GM18508 (cell line): ENCODE data around the gene ARSI.

Source experiments
- ATAC-seq: cut with Tn5 transposase; IDR thresholded peaks from one replicate; pipeline ENCODE4 v1.9.1; 2021; ENCODE audit warnings: moderate number of reproducible peaks; ENCODE audit not compliant: insufficient read depth, unreplicated experiment

ARSI gene

GRCh38 chr5:150328515-150328914, 25.8 kb upstream of the ARSI start:
- no peak for ATAC-seq

DNA sequence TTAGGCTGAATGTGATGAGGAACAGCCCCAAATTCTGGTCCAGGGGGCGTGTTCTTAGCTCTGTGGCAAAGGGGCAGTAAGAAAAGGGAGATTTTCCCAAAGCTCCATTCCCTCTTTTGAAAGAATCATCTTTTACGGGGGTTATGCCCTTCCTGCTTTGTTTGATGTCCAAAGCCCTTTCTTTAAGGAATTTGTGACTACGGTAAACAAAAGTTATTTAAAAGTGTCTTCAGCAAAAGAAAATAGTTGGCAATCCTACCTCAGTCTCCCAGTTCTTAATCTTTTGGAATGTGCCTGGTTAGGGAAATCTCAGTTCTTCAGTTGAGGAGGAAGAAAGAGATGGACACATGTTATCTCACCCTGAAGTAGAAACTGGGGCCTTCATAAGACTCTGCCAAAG, 24.4 kb upstream of the ARSI start:
- no peak for ATAC-seq

DNA sequence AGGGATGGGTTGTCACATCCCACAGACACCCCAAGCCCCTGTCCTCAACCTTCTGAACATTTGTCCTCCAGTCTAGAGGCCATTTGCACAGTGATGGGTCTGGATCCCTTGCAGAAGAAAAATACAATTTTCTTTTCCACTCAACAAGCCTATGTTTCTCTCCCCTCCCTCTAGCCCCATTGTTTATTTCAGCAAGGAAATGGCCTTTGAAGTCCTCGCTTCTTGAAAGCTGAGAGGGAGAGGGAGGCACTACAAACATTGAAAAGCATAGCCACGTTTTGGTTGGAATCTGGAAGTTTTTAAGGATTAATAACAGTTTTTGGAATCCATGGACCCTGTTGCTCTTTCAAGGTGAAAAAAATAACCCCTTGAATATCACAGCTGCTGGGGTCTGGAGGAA, 24.0 kb upstream of the ARSI start:
- no peak for ATAC-seq

DNA sequence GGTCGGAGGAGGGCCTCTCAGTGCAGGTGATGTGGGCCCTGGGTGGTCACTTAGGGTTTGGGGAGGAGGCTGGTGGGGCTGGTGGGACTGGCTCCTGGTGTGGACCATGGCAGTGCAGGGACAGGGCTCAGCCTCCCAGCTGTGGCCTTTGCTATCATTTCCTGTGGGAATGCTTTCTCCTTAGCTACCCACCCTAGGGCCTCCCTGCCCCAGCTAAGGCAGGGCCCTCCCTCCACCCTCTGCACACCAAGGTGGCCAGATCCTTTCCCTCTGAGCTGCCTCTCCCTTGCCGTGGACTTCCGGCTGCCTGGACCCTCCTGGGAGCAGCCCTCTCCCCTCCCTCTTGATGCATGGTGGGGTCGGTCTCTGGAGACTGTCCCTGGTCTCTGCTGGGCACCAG, 22.7 kb upstream of the ARSI start:
- no peak for ATAC-seq

DNA sequence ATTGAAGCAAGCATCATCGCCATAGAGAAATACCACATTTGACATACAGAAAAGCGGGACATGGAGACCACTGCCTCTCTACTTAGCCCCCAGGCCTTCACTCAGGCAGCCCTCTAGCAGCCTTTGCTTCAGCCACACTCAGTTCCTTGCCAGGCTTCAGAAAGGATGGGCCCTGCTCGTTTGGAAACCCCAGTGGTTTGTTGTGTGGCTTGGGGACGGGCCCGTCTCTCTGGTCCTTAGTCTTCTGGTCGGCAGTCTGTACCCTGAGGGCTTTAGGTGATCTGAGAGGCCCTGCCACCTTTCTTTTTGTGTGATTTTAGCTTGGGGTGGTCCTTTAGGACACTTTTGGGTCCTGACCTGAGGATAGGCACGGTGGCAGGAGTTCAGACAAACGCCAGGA, 21.1 kb upstream of the ARSI start:
- ATAC-seq = no peak

GRCh38 chr5:150323092-150323491, 20.4 kb upstream of the ARSI start:
- ATAC-seq = no peak

- no peak for ATAC-seq
Measured at GRCh38 chr5:150322202-150322601, 19.5 kb upstream of the ARSI start.

DNA sequence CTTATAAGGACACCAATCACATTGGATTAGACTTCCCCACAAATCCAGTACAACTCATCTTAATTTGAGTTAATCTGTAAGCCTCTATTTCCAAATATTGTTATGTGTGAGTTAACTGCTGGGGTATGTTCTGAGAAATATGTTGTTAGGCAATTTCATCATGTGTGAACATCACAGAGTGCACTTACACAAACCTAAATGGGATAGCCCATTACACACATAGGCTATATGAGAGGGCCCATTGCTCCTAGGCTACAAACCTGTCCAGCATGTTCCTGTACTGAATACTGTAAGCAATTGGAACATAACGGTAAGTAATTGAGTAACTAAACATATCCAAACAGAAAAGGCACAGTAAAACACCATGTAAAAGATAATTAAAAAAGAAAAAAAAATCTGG, 19.1 kb upstream of the ARSI start:
- no peak for ATAC-seq

- ATAC-seq = no peak
Measured at GRCh38 chr5:150321211-150321610, 18.5 kb upstream of the ARSI start.

DNA sequence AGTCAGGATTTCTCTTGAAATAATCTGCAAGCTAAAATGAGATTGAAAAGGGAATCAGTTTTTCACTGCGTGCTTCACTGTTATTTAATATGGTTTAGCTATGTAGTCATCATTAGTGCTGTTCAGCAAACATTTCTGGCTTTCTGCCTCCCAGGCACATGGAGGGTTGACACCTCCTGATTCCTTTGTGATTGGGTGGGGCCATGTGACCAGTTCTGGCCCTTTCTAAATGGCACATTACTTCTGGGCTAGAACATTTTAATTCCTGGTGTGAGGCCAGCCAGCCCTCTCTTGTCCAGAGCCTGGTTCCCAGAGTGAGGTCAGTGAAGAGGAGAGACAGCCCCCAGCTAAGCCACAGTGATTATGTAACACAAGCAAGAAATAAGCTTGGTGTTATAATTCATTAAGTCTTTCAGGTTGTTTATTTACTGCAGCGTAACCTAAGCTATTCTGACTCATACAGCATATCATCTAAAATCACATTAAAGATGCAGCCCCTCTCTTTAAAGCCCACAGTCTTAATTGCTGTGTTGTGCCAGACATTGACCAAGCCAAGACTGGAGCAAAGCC, 17.4 kb upstream of the ARSI start:
- no peak for ATAC-seq

- ATAC-seq = no peak
Measured at GRCh38 chr5:150319484-150319790, 16.7 kb upstream of the ARSI start.

GRCh38 chr5:150318613-150319483, 16.1 kb upstream of the ARSI start:
- no peak for ATAC-seq

GRCh38 chr5:150317048-150318003, 14.6 kb upstream of the ARSI start:
- ATAC-seq = no peak

DNA sequence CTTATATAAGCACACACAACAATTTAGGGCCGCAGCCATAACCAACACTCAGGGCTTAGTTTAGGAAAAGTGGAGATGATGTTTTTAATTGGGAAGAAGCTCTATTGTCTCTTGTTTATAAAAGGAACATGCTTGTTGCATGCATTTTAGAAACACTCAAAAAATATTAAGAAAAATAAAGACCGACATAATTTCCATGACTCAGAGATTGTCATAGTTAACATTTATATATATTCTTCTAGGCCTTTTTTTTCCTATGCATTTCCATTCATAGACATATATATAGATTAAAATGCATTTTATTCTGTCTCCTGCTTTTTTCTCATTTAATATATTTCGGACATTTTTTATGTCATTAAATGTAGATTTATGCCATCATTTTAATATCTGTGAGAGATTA, 13.6 kb upstream of the ARSI start:
- no peak for ATAC-seq

- ATAC-seq = no peak
Measured at GRCh38 chr5:150315245-150315644, 12.5 kb upstream of the ARSI start.

- no peak for ATAC-seq
Measured at GRCh38 chr5:150313921-150314716, 11.4 kb upstream of the ARSI start.

GRCh38 chr5:150313501-150313900, 10.8 kb upstream of the ARSI start:
- ATAC-seq = no peak

DNA sequence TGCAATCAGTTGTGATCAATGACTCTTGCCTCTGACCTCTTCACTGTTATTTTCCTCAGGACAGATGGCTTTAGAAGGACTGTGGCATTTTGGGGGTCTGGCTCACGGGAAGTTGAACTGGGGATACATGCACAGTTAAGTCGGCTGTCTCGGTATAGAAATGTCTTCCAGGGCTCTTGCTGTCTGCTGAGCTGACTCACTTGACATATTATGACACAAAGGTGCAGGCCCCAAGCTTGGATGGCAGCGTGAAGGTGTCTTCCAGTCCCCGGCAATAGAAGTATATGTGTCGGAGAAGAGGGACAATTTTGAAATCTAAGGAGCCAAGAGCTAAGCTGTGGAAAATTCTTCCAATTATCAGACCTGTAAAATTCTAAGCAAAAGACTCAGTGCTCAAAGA, 9.8 kb upstream of the ARSI start:
- ATAC-seq = no peak

DNA sequence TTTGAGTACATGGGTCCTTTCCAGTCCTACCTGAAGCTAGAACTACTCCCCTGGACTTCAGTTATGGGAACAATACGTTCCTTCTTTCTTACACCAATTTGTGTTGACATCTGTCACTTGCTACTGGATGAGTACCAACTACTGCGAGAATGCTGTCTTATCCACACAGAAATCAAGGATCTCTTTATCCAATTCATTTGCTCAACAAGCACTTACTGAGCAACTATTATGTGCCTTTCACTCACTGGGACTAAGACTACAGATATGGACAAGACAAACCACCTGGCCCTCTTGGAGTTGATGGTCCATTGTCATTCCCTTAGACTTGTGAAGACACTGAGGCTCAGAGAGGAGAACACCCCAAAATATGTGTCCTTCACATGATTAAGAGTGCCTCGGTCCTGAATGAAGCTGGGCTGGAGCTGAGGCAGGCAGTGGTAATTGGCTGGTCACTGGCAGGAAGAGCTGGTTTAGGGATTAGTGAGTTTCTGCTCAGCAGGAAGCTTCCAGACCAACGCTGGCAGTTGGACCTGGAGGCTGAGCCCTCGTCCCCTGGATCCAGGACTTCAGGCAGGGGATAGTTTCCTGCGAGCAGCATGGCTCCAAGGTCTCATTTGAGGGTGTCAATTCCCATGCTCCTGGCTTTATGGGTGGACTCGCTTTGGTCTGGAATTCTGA, 8.4 kb upstream of the ARSI start:
- ATAC-seq = no peak

DNA sequence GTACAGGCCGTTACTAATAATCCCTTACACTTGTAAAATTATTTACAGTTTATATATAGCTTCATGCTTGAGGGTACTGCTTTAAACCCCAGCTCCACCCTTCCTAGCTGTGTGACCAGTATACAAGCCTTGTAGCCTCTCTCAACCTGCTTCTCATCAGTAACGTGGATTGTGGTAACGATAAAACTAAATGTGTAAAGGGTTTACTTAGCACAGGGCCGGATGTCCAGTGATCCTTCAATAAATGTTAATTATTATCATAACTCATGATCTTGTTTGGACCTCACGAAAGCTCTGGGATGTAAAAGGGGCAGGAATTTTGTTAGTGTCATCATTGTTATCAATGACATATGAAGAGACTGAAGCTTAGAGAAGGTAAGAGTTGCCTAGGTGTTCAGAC, 7.5 kb upstream of the ARSI start:
- ATAC-seq = no peak
